Fibroblast of mammary gland (primary cell): ENCODE results near the gene MARVELD2.

Experiments used
- DNase-seq: peaks from one replicate; pipeline ENCODE4 v3.0.0-alpha.2; 2010; ENCODE audit warnings: low read depth
- H3K4me3 ChIP-seq: 2 replicates; pipeline ENCODE4 v1.5.1; 2011; ENCODE audit warnings: low read depth, mild to moderate bottlenecking, low read length, moderate library complexity; ENCODE audit not compliant: control insufficient read depth
- TF ChIP-seq, protein P1 (sequence below): conservative IDR thresholded peaks from 2 replicates; pipeline ENCODE4 v1.5.1; 2011; ENCODE audit warnings: low read depth, low read length, inconsistent platforms; ENCODE audit not compliant: control insufficient read depth, insufficient read depth

The MARVELD2 gene

GRCh38 chr5:69489246-69489645 is 74.3 kb downstream of the MARVELD2 start:
- TF ChIP-seq, protein P1, sequence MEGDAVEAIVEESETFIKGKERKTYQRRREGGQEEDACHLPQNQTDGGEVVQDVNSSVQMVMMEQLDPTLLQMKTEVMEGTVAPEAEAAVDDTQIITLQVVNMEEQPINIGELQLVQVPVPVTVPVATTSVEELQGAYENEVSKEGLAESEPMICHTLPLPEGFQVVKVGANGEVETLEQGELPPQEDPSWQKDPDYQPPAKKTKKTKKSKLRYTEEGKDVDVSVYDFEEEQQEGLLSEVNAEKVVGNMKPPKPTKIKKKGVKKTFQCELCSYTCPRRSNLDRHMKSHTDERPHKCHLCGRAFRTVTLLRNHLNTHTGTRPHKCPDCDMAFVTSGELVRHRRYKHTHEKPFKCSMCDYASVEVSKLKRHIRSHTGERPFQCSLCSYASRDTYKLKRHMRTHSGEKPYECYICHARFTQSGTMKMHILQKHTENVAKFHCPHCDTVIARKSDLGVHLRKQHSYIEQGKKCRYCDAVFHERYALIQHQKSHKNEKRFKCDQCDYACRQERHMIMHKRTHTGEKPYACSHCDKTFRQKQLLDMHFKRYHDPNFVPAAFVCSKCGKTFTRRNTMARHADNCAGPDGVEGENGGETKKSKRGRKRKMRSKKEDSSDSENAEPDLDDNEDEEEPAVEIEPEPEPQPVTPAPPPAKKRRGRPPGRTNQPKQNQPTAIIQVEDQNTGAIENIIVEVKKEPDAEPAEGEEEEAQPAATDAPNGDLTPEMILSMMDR = no peak
- no peak for DNase-seq
- no peak overlapping the region for H3K4me3 ChIP-seq

DNA sequence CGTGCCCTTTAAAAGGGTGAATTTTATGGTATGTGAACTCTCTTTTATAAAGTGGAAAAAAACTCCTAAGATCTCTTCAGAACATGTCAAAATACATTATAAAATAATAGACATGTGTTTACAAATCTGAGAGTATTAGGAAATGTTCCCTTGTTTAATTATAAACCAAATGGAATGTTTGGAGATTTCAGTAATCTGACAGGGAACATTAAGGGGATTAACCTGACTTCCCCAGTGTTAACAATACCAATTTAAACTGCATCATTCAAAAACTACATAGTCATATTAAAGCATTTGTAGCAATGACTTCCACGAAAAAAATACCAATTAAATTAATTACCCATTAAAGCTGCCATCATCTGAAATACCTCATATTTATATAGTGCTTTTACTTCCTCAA is 76.1 kb downstream of the MARVELD2 start:
- TF ChIP-seq, protein P1 = no peak
- H3K4me3 ChIP-seq = no peak overlapping the region
- DNase-seq = no peak

- H3K4me3 ChIP-seq = peak overlapping the region; percentile 55
- no peak for DNase-seq
- TF ChIP-seq, protein P1 = no peak
Observed at GRCh38 chr5:69491838-69492390, 77.0 kb downstream of the MARVELD2 start.

DNA sequence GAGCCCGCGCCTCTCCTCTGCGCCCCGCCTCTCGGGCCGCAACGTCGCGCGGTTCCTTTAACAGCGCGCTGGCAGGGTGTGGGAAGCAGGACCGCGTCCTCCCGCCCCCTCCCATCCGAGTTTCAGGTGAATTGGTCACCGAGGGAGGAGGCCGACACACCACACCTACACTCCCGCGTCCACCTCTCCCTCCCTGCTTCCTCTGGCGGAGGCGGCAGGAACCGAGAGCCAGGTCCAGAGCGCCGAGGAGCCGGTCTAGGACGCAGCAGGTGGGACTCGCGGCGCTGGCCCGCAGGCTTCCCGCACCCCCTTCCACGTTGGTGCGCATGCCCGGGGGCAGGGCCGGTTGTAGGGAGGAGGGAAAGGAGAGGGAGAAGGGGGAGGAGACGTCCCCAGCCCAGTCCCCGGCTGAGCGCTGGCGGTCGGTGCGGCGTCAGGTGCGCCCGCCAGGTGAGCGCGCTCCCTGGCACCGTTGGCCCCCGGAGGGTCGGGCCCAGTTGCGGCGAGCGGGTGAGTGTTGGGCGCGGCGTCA is 77.5 kb downstream of the MARVELD2 start, which contains the start of gene OCLN:
OCLN (plus strand) TSS at position 400 of the 532 bp plus-strand sequence. CDS start 11,455 bp downstream, outside the sequence.
- TF ChIP-seq, protein P1 = no peak
- peak within 1 kb of the TSS; percentile 55 for H3K4me3 ChIP-seq
- no peak for DNase-seq

- H3K4me3 ChIP-seq = peak overlapping the region; percentile 55
- TF ChIP-seq, protein P1 = no peak
- no peak for DNase-seq
Observed at GRCh38 chr5:69492923-69493395, 78.0 kb downstream of the MARVELD2 start.

DNA sequence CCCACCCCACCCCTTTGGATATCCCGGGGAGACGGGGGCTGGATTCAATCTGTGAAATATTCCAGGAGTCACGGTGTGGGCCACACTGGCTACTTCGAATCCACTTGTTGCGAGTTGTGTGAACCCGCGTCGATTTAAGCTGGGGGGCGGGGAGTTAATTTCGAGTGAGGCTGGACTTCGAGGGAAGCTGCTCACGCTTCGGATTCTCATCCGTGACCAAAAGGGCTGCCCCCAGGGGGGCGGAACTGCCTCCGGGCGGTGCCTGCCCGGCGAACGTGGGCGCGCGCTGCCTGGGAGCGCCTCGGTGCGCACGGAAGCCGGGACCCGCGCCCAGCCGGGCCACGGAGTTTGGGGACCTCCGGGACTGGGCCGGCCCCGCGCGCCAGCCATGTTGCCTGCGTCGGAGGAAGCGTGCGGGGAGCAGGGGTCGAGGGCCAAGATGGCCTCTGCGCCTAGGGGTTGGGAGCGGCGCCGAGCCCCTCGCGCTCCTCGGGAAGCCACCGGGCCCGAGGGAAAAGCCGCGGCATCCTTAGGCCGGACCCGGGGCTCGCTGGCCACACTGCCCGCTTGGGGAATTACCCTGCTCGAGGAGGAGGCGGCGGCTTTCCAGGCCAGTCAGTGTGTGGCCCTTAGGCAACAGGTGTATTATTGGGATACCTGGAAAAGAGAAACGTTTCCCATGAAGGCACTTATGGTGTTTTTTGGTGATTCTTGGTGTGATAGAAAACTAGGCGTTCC is 78.6 kb downstream of the MARVELD2 start:
- DNase-seq = peak; percentile 16
- peak overlapping the region; percentile 55 for H3K4me3 ChIP-seq
- TF ChIP-seq, protein P1 = no peak
